D721Med (cell line): ENCODE data around the gene IER5.
"Not testable (repeated sequence)": the region's sequence is repeated elsewhere in the genome, so short reads cannot be mapped to it uniquely, and the experiment has no call there.

Source experiments
- DNase-seq: peaks from one replicate; pipeline ENCODE4 v3.0.0; 2011; ENCODE audit warnings: low spot score; ENCODE audit not compliant: insufficient read length
- FAIRE-seq: peaks from 2 replicates; lab custom pipeline; 2011; peaks lifted over from hg19 to GRCh38; lab: Jason Lieb, UNC
- TF ChIP-seq, protein P1 (sequence below): IDR thresholded peaks from 2 replicates; pipeline ENCODE4 v1.5.1; 2012; ENCODE audit warnings: mild to moderate bottlenecking, control low read depth; ENCODE audit not compliant: insufficient read depth; ENCODE audit errors: missing control alignments

IER5 gene

DNA sequence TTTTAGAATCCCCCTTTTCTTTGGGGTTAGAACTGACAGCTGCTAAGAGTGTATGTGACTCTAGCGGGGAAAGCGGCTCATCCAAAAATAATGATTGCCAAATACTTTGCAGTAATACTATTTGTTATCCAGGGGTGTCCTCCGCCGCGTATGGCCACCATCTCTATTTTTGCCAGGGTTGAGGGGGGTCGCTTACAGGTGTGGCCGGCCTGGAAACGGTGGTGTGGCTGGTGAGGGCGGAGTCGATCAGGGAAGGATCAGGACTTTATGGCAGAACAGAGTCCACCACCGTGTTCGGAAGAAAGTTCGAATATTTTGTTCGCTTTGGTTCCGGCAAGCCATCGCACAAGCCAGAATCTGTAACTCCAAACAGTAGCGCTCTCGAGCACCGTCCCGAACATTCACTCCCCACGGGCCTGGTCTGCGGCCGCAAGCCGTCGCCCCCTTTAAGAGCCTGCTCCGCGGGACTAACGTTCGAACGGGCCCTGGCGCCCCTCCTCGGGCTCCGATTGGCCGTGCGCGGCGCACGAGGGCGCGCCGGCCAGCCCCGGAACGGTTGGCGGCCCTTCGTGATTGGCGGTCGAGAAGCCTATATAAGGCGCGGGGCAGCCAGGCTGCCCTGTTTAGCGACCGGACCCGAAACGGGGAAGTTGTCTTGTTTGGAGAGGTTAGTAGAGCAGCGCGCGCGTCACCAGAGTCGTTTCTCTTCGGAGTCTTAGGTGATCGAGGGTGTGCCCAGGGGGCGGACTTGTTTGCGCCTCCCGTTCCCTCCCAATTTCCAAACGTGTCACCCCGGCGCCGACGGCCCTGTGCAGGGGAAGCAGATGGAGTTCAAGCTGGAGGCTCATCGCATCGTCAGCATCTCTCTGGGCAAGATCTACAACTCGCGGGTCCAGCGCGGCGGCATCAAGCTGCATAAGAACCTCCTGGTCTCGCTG, at the start of gene IER5:
Gene IER5, plus strand, starts transcription at position 622 of the 938 bp plus-strand sequence. Its CDS starts 203 bp downstream, at position 825.
- peak; percentile 87 for DNase-seq
- TF ChIP-seq, protein P1, sequence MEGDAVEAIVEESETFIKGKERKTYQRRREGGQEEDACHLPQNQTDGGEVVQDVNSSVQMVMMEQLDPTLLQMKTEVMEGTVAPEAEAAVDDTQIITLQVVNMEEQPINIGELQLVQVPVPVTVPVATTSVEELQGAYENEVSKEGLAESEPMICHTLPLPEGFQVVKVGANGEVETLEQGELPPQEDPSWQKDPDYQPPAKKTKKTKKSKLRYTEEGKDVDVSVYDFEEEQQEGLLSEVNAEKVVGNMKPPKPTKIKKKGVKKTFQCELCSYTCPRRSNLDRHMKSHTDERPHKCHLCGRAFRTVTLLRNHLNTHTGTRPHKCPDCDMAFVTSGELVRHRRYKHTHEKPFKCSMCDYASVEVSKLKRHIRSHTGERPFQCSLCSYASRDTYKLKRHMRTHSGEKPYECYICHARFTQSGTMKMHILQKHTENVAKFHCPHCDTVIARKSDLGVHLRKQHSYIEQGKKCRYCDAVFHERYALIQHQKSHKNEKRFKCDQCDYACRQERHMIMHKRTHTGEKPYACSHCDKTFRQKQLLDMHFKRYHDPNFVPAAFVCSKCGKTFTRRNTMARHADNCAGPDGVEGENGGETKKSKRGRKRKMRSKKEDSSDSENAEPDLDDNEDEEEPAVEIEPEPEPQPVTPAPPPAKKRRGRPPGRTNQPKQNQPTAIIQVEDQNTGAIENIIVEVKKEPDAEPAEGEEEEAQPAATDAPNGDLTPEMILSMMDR = no peak
- no peak for FAIRE-seq

DNA sequence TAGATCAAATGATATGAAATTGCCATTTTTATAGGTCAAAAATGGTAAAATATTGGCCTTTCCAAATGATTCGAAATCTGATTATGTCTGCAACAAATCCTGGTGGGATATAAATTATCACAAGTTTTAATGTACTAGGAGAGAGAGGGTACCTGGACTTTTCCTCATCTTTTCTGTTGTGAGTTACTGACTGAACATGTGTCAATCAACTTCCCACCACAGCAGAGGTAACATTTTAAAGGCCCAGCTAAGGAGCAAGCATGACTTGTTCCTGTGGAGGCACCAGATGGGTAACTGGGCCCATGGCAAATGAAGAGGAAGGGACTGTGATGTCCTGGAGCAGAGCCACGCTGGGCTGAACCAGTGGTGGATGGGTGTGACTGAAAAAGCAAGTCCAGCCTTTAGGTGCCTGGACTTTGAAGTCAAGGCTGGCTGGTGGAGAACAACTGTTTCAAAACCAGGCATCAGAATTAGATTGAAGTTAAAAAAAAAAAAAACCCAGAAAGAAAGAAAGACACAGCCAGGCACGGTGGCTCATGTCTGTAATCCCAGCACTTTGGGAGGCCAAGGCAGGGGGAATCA, 48.1 kb upstream of the IER5 start:
- DNase-seq (no peak), FAIRE-seq (no peak)
- TF ChIP-seq, protein P1 = no peak

DNA sequence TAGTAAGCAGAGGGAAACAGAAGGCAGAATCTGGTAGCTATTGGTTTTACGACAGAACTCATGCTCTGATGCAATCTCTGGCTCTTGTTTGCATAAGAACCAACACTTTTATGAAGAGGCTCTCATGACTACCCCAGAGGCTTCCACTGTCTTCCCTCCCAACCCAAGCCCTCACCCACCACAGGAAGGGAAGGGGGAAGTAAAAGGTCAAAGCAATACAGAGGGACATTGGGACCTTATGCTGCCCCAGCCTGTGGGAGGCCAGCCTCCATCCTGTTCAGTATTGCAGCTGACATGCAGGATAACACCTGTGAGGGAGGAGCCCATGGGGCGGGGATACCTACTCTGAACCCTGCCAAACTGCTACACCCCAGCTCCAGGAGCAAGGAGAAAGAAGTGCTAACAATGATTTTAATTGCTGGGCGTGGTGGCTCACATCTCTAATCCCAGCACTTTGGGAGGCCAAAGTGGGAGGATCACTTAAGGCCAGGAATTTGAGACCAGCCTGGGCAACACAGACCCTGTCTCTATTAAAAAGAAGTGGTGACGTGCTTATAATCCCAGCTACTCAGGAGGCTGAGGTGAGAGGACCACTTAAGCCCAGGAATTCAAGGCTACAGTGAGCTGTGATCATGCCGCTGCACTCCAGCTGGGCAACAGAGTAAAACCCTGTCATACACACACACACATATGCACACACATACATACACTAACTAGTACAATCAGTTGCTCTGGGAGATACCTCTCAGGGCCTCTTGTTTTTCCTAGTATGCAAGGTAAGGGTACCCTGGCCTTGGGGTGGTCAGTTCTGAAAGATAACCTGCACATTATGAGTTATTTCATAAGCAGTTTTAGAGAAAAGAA, 45.2 kb upstream of the IER5 start:
- DNase-seq (no peak), FAIRE-seq (no peak)
- TF ChIP-seq, protein P1 = no peak

DNA sequence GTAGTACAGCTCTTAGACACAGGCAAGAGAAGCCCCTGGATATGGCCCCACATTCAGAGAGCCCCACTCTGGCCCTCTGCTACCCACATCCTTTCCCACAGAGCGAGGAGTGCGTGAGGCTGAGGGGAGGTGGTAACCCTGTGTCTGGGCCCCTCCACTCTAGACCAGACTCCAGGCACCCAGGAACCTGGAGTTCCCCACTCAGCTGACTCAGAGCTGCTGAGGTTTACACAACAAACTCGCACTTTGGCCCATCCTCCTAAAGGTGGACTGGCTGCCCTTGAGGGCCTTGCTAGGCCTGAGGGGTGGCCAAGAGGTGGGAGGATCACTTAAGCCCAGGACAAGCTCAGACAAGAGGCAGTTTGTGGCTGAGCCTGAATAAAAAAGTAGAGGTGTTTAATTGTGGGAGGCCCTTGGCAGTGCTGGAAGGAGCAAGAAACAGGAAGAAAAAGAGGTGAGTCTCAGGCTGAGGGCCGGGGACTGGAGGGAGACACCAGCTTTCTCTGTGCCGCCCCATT, 44.0 kb upstream of the IER5 start:
- no peak for DNase-seq
- FAIRE-seq = no peak
- TF ChIP-seq, protein P1 = no peak

DNA sequence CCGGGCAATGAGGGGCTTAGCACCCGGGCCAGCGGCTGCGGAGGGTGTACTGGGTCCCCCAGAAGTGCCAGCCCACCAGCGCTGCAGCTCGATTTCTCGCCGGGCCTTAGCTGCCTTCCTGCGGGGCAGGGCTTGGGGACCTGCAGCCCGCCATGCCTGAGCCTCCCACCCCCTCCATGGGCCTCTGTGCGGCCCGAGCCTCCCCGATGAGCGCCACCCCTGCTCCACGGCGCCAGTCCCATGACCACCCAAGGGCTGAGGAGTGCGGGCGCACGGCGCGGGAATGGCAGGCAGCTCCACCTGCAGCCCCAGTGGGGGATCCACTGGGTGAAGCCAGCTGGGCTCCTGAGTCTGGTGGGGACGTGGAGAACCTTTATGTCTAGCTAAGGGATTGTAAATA, 42.6 kb upstream of the IER5 start:
- DNase-seq, FAIRE-seq: not testable (repeated sequence)

DNA sequence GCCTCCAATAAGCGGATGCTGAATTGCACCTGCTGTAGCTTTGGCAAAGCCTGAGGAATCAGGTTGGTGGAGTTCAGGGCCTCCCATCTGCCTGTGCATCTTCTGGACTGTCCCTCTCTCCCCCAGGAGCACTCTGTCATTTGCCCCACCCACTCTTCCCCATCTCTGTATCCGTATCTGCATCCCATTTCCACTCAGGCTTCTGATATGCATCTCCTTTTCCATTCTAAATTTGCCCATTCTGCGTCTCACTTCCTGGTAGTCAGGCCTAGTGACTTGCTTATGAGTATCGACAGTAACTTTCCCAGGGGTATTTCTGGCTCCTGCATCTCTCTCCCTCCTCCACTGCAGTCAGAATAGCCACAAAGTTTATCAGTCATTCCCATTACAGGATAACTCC, 39.1 kb upstream of the IER5 start:
- DNase-seq (no peak), FAIRE-seq (no peak)
- TF ChIP-seq, protein P1 = no peak

DNA sequence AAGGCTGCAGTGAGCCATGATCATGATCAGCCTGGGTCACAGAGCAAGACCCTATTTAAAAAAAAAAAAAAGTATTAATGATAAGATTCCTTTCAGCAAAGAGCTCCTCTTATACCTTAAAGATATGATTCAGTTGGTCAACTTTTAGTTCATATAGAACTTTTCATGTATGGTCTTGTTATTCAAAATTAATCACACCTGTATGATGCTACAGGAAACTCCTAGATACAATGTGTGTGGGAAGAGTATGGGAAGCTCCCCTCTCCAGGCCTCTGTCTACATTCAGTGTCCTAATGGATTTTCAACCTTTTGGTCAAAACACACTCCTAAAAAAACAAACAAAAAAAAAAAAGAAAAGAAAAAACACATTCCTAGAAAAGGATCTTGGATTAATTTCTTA, 37.6 kb upstream of the IER5 start:
- FAIRE-seq = no peak

More for the DNA sequence above, 37.6 kb upstream of the IER5 start:
- DNase-seq = no peak
- TF ChIP-seq, protein P1 = no peak
